ENCODE data around the gene HOXA3. TPM values are rescaled to one million over a fixed set of nuclear protein-coding genes. Genes with fewer than 3 reads are reported as not detected.

Gene HOXA3
- total RNA-seq, 1 donor from 2014 or later = not detected

DNA sequence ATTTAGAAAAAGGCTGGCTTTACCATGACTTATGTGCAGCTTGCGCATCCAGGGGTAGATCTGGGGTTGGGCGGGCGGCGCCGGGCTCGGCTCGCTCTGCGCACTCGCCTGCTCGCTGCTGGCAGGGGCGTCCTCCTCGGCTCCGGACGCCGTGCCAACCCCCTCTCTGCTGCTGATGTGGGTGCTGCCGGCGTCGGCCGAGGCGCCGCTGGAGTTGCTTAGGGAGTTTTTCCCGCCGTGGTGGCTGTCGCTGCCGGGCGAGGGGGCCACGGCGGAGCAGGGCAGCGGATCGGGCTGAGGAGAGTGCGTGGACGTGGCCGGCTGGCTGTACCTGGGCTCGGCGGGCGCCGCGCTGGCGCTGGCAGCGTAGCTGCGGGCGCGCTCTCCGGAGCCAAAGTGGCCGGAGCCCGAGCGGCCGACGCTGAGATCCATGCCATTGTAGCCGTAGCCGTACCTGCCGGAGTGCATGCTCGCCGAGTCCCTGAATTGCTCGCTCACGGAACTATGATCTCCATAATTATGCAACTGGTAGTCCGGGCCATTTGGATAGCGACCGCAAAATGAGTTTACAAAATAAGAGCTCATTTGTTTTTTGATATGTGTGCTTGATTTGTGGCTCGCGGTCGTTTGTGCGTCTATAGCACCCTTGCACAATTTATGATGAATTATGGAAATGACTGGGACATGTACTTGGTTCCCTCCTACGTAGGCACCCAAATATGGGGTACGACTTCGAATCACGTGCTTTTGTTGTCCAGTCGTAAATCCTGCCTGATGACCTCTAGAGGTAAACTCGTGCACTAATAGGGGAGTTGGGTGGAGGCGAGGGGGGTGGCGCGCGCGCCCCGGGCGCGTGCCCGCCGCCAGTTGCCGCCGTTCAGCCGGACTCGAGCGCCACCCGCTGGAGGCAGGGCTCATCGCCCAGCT lies 9.1 kb downstream of the HOXA3 start, which contains the start of gene HOXA5:
HOXA5 (minus strand) TSS at position 659 of the 927 bp plus-strand sequence; CDS start at position 585, 74 bp downstream.
- no peak for DNase-seq

- DNase-seq = no peak
Observed at GRCh38 chr7:27142580-27143022, 9.8 kb downstream of the HOXA3 start.

DNA sequence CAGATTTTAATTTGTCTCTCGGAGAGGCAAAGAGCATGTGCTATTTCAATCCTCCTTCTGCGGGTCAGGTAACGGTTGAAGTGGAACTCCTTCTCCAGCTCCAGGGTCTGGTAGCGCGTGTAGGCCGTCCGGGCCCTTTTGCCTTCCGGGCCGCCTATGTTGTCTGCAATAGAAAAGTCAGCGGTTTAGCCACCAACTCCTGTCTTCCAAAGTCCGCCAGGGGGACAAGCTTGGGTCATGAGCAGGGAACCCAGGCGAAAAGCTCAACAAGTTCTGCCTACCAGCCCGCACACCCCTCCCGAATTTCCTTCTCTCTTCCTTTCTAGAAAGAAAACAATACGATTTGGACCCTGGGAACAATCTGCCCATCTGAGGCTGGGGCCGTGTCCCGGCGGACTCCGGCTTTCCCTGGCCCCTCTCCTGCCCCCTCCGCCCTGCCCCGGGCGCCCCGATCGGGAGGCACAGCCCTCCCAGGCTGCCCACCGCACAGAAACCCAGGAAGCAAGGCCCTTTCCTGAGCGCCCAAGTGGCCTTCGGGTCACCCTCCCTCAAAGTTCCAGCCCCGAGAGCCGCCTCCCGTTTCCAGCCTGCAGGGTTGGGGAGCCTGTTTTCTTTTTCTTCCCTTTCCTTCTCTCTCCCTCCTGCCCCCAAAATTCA lies 10.3 kb downstream of the HOXA3 start:
- DNase-seq = no peak

- no peak for DNase-seq
Observed at GRCh38 chr7:27141137-27141922, 11.1 kb downstream of the HOXA3 start.

- DNase-seq = no peak
Observed at GRCh38 chr7:27140126-27140857, 12.1 kb downstream of the HOXA3 start.

DNA sequence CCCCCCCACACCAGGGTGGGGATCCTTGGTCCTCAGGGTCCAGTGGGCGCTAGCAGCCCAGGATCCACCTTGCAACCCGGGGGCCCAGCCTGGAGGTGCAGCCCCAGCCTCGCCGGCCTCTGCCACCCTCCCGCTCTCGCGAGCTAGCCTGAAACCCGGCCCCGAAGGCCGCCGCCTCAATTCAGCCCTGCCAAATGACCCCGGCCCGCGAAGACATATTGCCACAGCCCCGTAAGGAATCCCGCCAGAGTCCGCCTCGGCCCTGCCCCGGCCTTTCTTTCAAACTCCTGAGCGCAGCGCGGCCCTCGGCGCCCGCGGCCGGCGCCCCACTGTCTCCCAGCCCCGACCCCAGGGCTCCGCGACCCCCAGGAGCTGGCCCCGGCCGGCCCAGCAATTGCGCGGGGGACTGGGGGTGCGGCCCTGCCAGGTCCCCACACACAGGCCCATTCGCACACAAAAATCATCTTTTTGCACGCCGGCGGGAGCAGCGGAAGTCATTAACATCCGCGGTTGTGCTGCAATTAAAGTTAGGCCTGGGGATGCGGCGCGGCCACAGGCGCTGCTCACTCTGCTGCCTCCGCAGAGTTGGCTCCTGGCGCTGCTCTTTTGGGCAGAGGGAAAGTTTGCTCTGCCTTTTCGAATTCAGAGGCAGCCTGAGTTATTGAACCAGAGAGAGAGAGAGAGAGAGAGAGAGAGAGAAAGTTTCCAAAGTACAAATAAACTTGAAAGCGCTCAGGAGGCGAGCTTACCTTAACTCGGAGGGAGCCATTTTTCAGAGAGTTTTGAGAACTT lies 12.9 kb downstream of the HOXA3 start:
- no peak for DNase-seq

- DNase-seq = no peak
Observed at GRCh38 chr7:27138985-27139333, 13.4 kb downstream of the HOXA3 start.

DNA sequence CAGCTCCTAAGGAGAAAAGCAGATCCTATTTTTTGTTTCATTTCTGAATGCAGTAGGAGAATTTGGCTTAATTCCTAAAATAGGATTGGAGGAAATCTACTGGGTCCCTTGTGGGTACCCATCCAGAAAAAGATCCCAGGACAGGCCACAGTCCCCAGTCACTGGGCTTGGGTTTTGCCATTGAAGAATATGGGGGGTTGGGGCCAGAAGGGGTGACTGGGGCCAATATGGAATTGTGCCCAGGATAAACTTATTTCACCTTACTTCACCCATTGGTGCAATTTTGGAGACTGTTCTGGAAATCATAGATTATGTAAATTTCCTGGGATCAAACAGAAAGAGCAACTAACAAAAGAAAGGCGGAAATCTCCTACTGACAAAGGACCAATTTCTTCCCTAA lies 13.9 kb downstream of the HOXA3 start:
- DNase-seq = no peak

DNA sequence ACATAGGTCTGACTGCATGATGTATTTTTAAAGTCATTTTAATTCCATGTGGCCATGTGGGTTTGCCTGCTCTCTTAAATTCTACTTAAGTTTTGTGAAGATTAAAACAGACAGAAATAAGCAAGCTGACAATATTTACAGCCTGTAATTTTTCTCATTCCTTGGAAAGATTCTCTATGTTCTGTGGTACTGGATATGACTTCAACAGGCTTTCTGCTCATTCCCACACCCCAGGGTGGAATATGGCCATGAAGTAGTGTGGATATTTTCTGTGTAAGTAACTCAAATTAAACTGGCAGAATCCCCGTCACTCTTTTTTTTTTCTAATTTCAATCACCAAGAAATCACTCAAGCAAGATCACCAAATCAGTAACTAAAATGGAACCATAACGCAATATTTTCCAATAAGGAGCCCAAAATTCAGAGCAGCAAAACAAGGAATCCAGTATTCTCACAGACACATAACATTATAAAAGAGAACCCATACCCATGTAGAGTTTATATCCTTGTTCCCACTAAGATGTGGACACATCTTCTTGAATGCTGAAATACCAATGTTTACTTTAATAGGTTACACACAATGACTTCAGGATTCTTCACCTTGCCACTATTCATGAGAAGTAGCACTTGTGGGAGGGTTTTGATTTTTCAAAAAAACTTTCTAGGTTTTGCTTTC lies 14.6 kb downstream of the HOXA3 start:
- DNase-seq = no peak

DNA sequence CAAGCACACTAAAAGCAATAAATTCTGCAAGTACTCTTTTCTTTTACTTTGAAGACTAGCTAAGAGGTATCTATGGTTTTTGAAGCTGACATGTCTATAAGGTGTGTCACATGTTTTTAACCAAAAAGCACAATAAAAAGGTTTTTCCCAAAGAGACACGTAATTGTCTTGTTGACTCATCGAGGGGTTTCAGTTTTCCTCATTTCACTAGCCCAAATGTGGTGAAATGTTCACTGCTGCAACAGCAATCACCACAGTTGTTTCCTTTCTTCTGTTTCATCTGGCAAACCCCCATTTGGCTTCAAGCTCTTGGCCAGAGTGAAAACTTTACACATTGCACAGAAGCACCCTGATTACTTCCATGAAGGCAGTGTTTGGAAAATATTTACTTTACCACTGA lies 18.0 kb downstream of the HOXA3 start:
- DNase-seq = no peak

DNA sequence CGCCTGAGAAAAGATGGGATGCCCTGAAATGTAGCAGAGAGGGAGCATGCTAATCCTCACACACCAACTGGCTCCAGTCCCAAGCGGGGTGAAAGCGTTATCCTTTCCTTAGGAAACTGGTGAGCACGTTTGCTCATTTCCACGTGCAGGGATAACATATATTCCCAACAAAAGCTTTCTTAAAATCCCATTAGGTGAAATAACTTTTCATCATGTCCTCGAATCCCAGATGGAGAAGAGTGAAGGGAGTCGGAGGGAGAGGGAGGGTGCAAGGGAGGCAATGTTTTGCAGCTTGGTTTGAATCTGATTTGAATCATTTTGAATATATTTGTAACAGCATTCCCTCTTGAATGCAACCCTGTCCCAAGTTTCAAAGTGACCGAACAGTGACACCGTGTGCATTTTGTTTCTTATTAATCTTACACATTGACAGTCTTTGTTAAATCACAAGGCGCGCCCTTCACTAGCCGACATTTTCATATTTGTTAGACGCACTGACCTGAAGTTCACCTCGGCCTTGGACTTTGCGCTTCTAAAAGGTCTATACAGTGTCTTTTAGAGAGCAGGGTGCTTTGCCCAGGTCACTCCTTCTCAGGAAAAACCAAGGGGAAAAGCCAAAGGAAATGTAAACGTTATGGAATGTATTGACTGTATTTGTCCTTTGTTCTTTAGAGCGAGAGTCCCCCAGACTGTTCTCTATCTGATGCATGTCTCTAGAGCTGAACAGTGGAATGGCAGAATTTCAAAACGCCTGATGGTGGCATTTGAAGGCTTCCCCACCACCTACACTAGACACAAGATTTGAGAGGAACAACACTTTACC lies 18.8 kb downstream of the HOXA3 start:
- DNase-seq = no peak

- no peak for DNase-seq
Observed at GRCh38 chr7:27132978-27133377, 19.4 kb downstream of the HOXA3 start.

GRCh38 chr7:27132214-27132613 lies 20.2 kb downstream of the HOXA3 start:
- DNase-seq = no peak

- no peak for DNase-seq
Observed at GRCh38 chr7:27131390-27131819, 21.0 kb downstream of the HOXA3 start.

GRCh38 chr7:27130540-27131389 lies 21.6 kb downstream of the HOXA3 start, which contains the start of gene HOXA4:
Gene HOXA4 (minus strand): TSS chr7:27130757. CDS start chr7:27130733, 24 bp downstream.
- no peak for DNase-seq

GRCh38 chr7:27129729-27130539 lies 22.4 kb downstream of the HOXA3 start:
- no peak for DNase-seq
